ENCODE measurements around the gene TSPAN11. TPM values are rescaled to one million over a fixed set of nuclear protein-coding genes. Genes with fewer than 3 reads are reported as not detected.

Gene TSPAN11
- total RNA-seq, 4 donors from 2014 or later, result 0.64 to 2.8 (median 1.3) TPM

DNA sequence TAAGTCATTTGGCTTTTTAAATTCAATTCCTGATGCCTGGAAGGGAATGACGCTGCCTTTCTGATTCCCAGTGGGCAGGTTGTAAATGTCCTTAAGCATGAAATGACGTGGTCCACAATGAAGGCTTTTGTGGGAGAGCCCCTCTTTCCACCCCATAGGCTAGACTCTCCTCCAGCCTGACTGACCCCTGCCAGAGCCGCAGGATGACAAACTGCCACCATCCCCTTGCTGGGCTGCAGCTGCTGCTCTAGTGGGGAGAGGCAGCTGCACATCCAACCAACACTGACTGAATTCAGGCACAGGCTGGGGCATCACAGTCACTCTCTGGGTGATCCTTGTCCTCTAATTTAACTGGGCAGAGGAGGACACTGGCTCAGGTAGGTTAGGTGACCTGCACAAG, 6.3 kb downstream of the TSPAN11 start:
- H3K27me3 ChIP-seq, result no peaks in the 10 kb centered on the region
- 83% methylated on average over 3 of the region's 3 CpGs for WGBS
- no peak overlapping the region for H3K27ac ChIP-seq
- H3K36me3 ChIP-seq, result no peaks in the 10 kb centered on the region
- no peak for DNase-seq (ENCODE audit: low spot score in 2 of 2)
- H3K4me3 ChIP-seq, result no peak overlapping the region
- no peak for TF ChIP-seq POLR2AphosphoS5 (IDR thresholded peaks at IDR 0.05)
- no peak for TF ChIP-seq EP300 (IDR thresholded peaks at IDR 0.05)
- no peak for TF ChIP-seq POLR2A (IDR thresholded peaks at IDR 0.05)
- TF ChIP-seq, protein P1, sequence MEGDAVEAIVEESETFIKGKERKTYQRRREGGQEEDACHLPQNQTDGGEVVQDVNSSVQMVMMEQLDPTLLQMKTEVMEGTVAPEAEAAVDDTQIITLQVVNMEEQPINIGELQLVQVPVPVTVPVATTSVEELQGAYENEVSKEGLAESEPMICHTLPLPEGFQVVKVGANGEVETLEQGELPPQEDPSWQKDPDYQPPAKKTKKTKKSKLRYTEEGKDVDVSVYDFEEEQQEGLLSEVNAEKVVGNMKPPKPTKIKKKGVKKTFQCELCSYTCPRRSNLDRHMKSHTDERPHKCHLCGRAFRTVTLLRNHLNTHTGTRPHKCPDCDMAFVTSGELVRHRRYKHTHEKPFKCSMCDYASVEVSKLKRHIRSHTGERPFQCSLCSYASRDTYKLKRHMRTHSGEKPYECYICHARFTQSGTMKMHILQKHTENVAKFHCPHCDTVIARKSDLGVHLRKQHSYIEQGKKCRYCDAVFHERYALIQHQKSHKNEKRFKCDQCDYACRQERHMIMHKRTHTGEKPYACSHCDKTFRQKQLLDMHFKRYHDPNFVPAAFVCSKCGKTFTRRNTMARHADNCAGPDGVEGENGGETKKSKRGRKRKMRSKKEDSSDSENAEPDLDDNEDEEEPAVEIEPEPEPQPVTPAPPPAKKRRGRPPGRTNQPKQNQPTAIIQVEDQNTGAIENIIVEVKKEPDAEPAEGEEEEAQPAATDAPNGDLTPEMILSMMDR (IDR thresholded peaks at IDR 0.05), result no peak
- no peaks in the 10 kb centered on the region for H3K4me1 ChIP-seq
- no peaks in the 10 kb centered on the region for H3K9me3 ChIP-seq

DNA sequence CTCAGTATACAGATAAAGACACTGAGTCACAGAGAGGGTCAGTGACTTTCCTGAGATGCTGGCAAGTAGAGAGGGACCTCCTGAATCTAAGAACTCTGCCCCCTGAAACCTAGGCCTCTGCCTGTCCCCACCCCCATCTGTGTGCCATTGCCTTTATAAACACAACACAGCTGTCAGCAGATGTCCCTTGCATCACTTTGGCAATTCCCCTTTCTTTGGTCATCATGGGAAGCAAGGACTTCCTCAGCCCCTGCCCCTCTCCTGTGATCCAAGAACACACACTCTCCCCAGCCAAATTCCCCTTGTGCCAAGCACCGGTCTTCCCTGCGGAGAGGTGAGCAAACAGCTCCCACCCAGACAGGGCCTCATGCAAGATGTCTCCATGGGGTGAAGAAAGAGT, 8.3 kb downstream of the TSPAN11 start:
- WGBS, result 82% methylated on average over 2 of the region's 2 CpGs
- no peak overlapping the region for H3K27ac ChIP-seq
- H3K36me3 ChIP-seq, result no peaks in the 10 kb centered on the region
- no peaks in the 10 kb centered on the region for H3K9me3 ChIP-seq
- H3K4me1 ChIP-seq, result no peaks in the 10 kb centered on the region
- H3K4me3 ChIP-seq, result no peak overlapping the region
- no peak for TF ChIP-seq POLR2AphosphoS5 (IDR thresholded peaks at IDR 0.05)
- TF ChIP-seq, protein P1 (IDR thresholded peaks at IDR 0.05), result no peak
- no peak for TF ChIP-seq EP300 (IDR thresholded peaks at IDR 0.05)
- no peak for TF ChIP-seq POLR2A (IDR thresholded peaks at IDR 0.05)
- H3K27me3 ChIP-seq, result no peaks in the 10 kb centered on the region
- no peak for DNase-seq (ENCODE audit: low spot score in 2 of 2)

DNA sequence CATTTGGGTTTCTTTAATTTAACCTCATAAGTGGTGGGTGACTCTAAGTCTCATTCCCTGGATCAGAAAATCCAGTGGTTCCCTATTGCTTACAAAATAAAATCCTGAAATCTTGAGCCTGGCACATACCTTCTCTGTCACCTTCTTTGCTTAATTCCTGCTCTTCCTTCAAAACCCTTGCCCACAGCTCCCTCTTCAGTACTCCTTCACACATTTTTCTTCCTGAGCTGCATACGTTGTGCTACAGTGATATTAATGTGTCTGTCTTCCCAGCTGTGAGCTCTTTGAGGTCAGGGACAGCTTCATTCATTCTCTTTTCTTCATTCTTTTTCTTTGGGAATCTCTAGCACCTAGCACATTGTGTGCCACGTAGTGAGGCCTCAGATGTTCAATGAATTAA, 9.5 kb downstream of the TSPAN11 start:
- no peak for DNase-seq (ENCODE audit: low spot score in 2 of 2)
- Histone ChIP-seq H3K27me3 (no peaks in the 10 kb centered on the region), H3K36me3 (no peaks in the 10 kb centered on the region), H3K4me3 (no peak overlapping the region), H3K4me1 (no peaks in the 10 kb centered on the region), H3K9me3 (no peaks in the 10 kb centered on the region), H3K27ac (no peak overlapping the region)
- TF ChIP-seq POLR2A (IDR thresholded peaks at IDR 0.05) (no peak), POLR2AphosphoS5 (IDR thresholded peaks at IDR 0.05) (no peak), EP300 (IDR thresholded peaks at IDR 0.05) (no peak)
- TF ChIP-seq, protein P1 (IDR thresholded peaks at IDR 0.05), result no peak
- WGBS, result 31% methylated on average over 2 of the region's 2 CpGs

DNA sequence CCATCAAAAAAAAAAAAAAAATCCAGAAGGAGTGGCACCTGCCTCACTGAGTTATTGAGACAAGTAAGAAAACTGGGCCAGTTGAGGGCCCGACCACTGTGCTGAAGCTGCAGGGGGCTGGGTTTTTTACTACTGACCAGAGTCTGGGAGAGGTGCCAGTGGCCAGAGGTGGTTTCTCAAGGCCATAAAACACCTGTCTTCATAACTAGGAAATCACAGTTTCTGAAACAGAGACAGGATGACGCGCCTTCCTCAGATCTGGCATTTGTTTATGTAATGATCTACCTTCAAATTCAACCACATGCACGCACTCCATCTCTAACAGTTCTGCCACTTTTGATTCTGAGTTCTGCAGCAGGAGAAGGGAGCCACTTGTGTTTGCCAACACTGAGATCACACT, 12.7 kb downstream of the TSPAN11 start:
- Histone ChIP-seq H3K27ac (no peak overlapping the region), H3K27me3 (no peaks in the 10 kb centered on the region), H3K4me3 (no peak overlapping the region), H3K9me3 (no peaks in the 10 kb centered on the region), H3K4me1 (no peaks in the 10 kb centered on the region), H3K36me3 (no peaks in the 10 kb centered on the region)
- 86% methylated on average over 4 of the region's 4 CpGs for WGBS
- no peak for DNase-seq (ENCODE audit: low spot score in 2 of 2)
- TF ChIP-seq, protein P1 (IDR thresholded peaks at IDR 0.05), result no peak
- TF ChIP-seq POLR2AphosphoS5 (IDR thresholded peaks at IDR 0.05) (no peak), POLR2A (IDR thresholded peaks at IDR 0.05) (no peak)

GRCh38 chr12:30942486-30942885, 15.9 kb downstream of the TSPAN11 start:
- no peak for DNase-seq (ENCODE audit: low spot score in 2 of 2)
- H3K36me3 ChIP-seq, result no peaks in the 10 kb centered on the region
- TF ChIP-seq POLR2AphosphoS5 (IDR thresholded peaks at IDR 0.05), result no peak
- no peak for TF ChIP-seq POLR2A (IDR thresholded peaks at IDR 0.05)
- TF ChIP-seq, protein P1 (IDR thresholded peaks at IDR 0.05), result no peak
- no peak for TF ChIP-seq EP300 (IDR thresholded peaks at IDR 0.05)
- H3K27me3 ChIP-seq, result no peaks in the 10 kb centered on the region
- 29% methylated on average over 1 of the region's 1 CpG for WGBS
- H3K4me3 ChIP-seq, result no peak overlapping the region
- H3K27ac ChIP-seq, result no peak overlapping the region
- H3K9me3 ChIP-seq, result no peaks in the 10 kb centered on the region
- H3K4me1 ChIP-seq, result no peaks in the 10 kb centered on the region

Measured in suprapubic skin (tissue), 4 donors.